ENCODE results near the gene PPP1R3G.

The PPP1R3G gene

GRCh38 chr6:5121956-5122355 is 36.8 kb downstream of the PPP1R3G start:
- no peak for DNase-seq

- DNase-seq, result no peak
Observed at GRCh38 chr6:5122504-5123112, 37.5 kb downstream of the PPP1R3G start.

- no peak for DNase-seq
Observed at GRCh38 chr6:5123296-5124143, 38.4 kb downstream of the PPP1R3G start.

GRCh38 chr6:5124526-5124925 is 39.4 kb downstream of the PPP1R3G start:
- no peak for DNase-seq

GRCh38 chr6:5125152-5126006 is 40.2 kb downstream of the PPP1R3G start:
- DNase-seq, result no peak

GRCh38 chr6:5126214-5126613 is 41.1 kb downstream of the PPP1R3G start:
- DNase-seq, result no peak

- DNase-seq, result no peak
Observed at GRCh38 chr6:5127106-5127687, 42.1 kb downstream of the PPP1R3G start.

- DNase-seq, result no peak
Observed at GRCh38 chr6:5128351-5128750, 43.2 kb downstream of the PPP1R3G start.

- DNase-seq, result no peak
Observed at GRCh38 chr6:5130135-5130866, 45.2 kb downstream of the PPP1R3G start.

- DNase-seq, result no peak
Observed at GRCh38 chr6:5132731-5133130, 47.6 kb downstream of the PPP1R3G start.

- DNase-seq, result no peak
Observed at GRCh38 chr6:5133943-5134342, 48.8 kb downstream of the PPP1R3G start.

GRCh38 chr6:5135788-5136376 is 50.7 kb downstream of the PPP1R3G start:
- no peak for DNase-seq

GRCh38 chr6:5136851-5137250 is 51.7 kb downstream of the PPP1R3G start:
- no peak for DNase-seq
